HepG2 (cell line): ENCODE data around the gene APOC4. TPM values are rescaled to one million over a fixed set of nuclear protein-coding genes. Genes with fewer than 3 reads are reported as not detected.

Source experiments
- ATAC-seq: fragments of 200-7000 bp; cut with Tn5 transposase; 3 replicates; pipeline ENCODE4 v1.9.1; 2020; ENCODE audit warnings: mild to moderate bottlenecking, moderate library complexity
- BruUV-seq: library from RNA; stranded (reverse); fragments of 400-500 nt; replicated peaks from 2 replicates; lab custom pipeline; 2021; lab: Mats Ljungman, UMichigan
- CTCF ChIA-PET: fragments of 300-600 bp; formaldehyde crosslinking; extraction: SDS; loops from one replicate; lab custom pipeline; 2021; ENCODE audit warnings: low total read pairs, inconsistent platforms, low intra/inter-chr PET ratio; lab: Yijun Ruan, JAX
- POLR2A ChIA-PET: fragments of 350-600 bp; sonication (Branson Sonifier 250); formaldehyde crosslinking; loops from one replicate; lab custom pipeline; 2020; ENCODE audit warnings: antibody characterized with exemption, inconsistent platforms; lab: Yijun Ruan, JAX
- DNase-seq: peaks from one replicate; pipeline ENCODE4 v3.0.0-alpha.2; 2015; ENCODE audit warnings: low spot score
- FAIRE-seq: peaks from 3 replicates; lab custom pipeline; 2011; peaks lifted over from hg19 to GRCh38; lab: Jason Lieb, UNC
- H2AFZ ChIP-seq: one replicate; pipeline ENCODE4 v1.6.1; 2011; ENCODE audit warnings: low read length, inconsistent platforms
- H3K27ac ChIP-seq: fragments of 300-600 bp; 3 replicates; pipeline ENCODE4 v1.8.0; 2011; ENCODE audit warnings: mixed run types, mild to moderate bottlenecking, mixed read lengths, low read length, inconsistent platforms; ENCODE audit not compliant: insufficient read depth; ENCODE audit errors: extremely low read length
- H3K27me3 ChIP-seq, 2 experiments: fragments of 200-600 bp in 1 of 2; 2 replicates in 1 of 2; 3 replicates in 1 of 2; pipeline versions ENCODE4 v1.6.0 to v1.8.0; 2011; ENCODE audit warnings: low read length in 2 of 2, mild to moderate bottlenecking in 2 of 2, moderate library complexity in 2 of 2, inconsistent platforms in 1 of 2; ENCODE audit not compliant: insufficient read depth in 2 of 2, control insufficient read depth in 1 of 2
- H3K36me3 ChIP-seq, 2 experiments: fragments of 200-600 bp in 1 of 2; replicated peaks in 1 of 2; 2 replicates in 1 of 2; 3 replicates in 1 of 2; pipeline versions ENCODE4 v1.5.1 to v1.8.0; 2011; ENCODE audit warnings: low read length in 2 of 2, inconsistent platforms in 1 of 2; ENCODE audit not compliant: insufficient read depth in 2 of 2, control insufficient read depth in 1 of 2
- H3K4me1 ChIP-seq: 2 replicates; pipeline ENCODE4 v1.5.1; 2012; ENCODE audit warnings: low read length, inconsistent platforms; ENCODE audit not compliant: insufficient read depth
- H3K4me2 ChIP-seq: 2 replicates; pipeline ENCODE4 v1.6.0; 2011; ENCODE audit warnings: low read depth, low read length, inconsistent platforms
- H3K4me3 ChIP-seq, 3 experiments: fragments of 200-600 bp in 1 of 3; sonication (generic), shearing (Covaris generic) in 1 of 3; replicated peaks in 1 of 3; 2 replicates each; pipeline ENCODE4 v1.5.1; 2011 to 2016; ENCODE audit warnings: low read length in 3 of 3, inconsistent platforms in 2 of 3, low read depth in 2 of 3, mild to moderate bottlenecking in 2 of 3, control low read depth in 1 of 3, mixed read lengths in 1 of 3; ENCODE audit not compliant: insufficient read depth in 1 of 3
- H3K79me2 ChIP-seq: one replicate; pipeline ENCODE4 v1.6.1; 2011; ENCODE audit warnings: low read length, inconsistent platforms; ENCODE audit not compliant: insufficient read depth
- H3K9ac ChIP-seq: 2 replicates; pipeline ENCODE4 v1.6.0; 2011; ENCODE audit warnings: mild to moderate bottlenecking, low read depth, low read length, inconsistent platforms; ENCODE audit not compliant: insufficient read depth
- H3K9me3 ChIP-seq: 2 replicates; pipeline ENCODE4 v1.5.1; 2012; ENCODE audit warnings: mild to moderate bottlenecking, low read length
- H4K20me1 ChIP-seq: 2 replicates; pipeline ENCODE4 v1.6.0; 2011; ENCODE audit warnings: inconsistent platforms, mild to moderate bottlenecking, low read length, moderate library complexity; ENCODE audit not compliant: insufficient read depth
- AKNA ChIP-seq: sonication (generic); formaldehyde crosslinking; IDR thresholded peaks from 2 replicates; pipeline ENCODE4 v1.4.0; 2020; ENCODE audit warnings: missing genetic modification reagents, borderline replicate concordance
- CAMTA2 ChIP-seq: sonication (generic); formaldehyde crosslinking; IDR thresholded peaks from 2 replicates; pipeline ENCODE4 v1.4.0; 2020; ENCODE audit warnings: mild to moderate bottlenecking, missing genetic modification reagents, borderline replicate concordance
- CTCF ChIP-seq: sonication (generic); formaldehyde crosslinking; IDR thresholded peaks from 2 replicates; pipeline ENCODE4 v1.5.0; 2020; ENCODE audit warnings: mild to moderate bottlenecking, missing genetic modification reagents, moderate library complexity
- MAX ChIP-seq: IDR thresholded peaks from 2 replicates; pipeline ENCODE4 v1.6.1; 2012; ENCODE audit warnings: inconsistent platforms
- MXI1 ChIP-seq: IDR thresholded peaks from 3 replicates; pipeline ENCODE4 v1.6.1; 2012; ENCODE audit warnings: low read depth, low read length, inconsistent platforms, borderline replicate concordance
- RAD21 ChIP-seq: fragments of 450-650 bp; formaldehyde crosslinking; IDR thresholded peaks from 2 replicates; pipeline ENCODE4 v1.5.0; 2020; ENCODE audit warnings: mild to moderate bottlenecking
- RARG ChIP-seq: sonication (generic); formaldehyde crosslinking; IDR thresholded peaks from 2 replicates; pipeline ENCODE4 v1.4.0; 2020; ENCODE audit warnings: low read depth, mild to moderate bottlenecking, missing genetic modification reagents
- SMAD9 ChIP-seq: sonication (generic); formaldehyde crosslinking; IDR thresholded peaks from 2 replicates; pipeline ENCODE4 v1.5.1; 2020; ENCODE audit warnings: mild to moderate bottlenecking, missing genetic modification reagents
- SMC3 ChIP-seq: IDR thresholded peaks from 2 replicates; pipeline ENCODE4 v1.6.1; 2011; ENCODE audit warnings: low read length, improper control_type of control experiment
- SNRNP70 ChIP-seq: fragments of 200-400 bp; formaldehyde crosslinking; IDR thresholded peaks from 2 replicates; pipeline ENCODE4 v1.6.1; 2017; ENCODE audit warnings: mild to moderate bottlenecking, low read depth, low read length, moderate library complexity
- STAG1 ChIP-seq: sonication (generic); formaldehyde crosslinking; IDR thresholded peaks from 2 replicates; pipeline ENCODE4 v1.4.0; 2020; ENCODE audit warnings: missing genetic modification reagents
- TBX2 ChIP-seq: sonication (generic); formaldehyde crosslinking; IDR thresholded peaks from 2 replicates; pipeline ENCODE4 v1.5.0; 2020; ENCODE audit warnings: missing genetic modification reagents, mild to moderate bottlenecking, borderline replicate concordance
- XRCC5 ChIP-seq: fragments of 200-400 bp; formaldehyde crosslinking; optimal IDR thresholded peaks from 2 replicates; pipeline ENCODE3; 2017; ENCODE audit warnings: mild to moderate bottlenecking, low read length
- ZNF136 ChIP-seq: sonication (generic); formaldehyde crosslinking; IDR thresholded peaks from 2 replicates; pipeline ENCODE4 v1.8.1; 2022; ENCODE audit warnings: low read depth, mild to moderate bottlenecking, moderate library complexity, missing genetic modification reagents
- ZNF501 ChIP-seq: sonication (generic); formaldehyde crosslinking; IDR thresholded peaks from 2 replicates; pipeline ENCODE4 v1.5.1; 2020; ENCODE audit warnings: mild to moderate bottlenecking, moderate library complexity, missing genetic modification reagents
- ZNF563 ChIP-seq: sonication (generic); formaldehyde crosslinking; IDR thresholded peaks from 2 replicates; pipeline ENCODE4 v1.8.0; 2022; ENCODE audit warnings: mild to moderate bottlenecking, moderate library complexity, missing genetic modification reagents
- ZNF724P ChIP-seq: sonication (generic); formaldehyde crosslinking; IDR thresholded peaks from 2 replicates; pipeline ENCODE4 v1.8.0; 2022; ENCODE audit warnings: missing genetic modification reagents, borderline replicate concordance
- ZNF768 ChIP-seq: sonication (generic); formaldehyde crosslinking; IDR thresholded peaks from 2 replicates; pipeline ENCODE4 v1.4.0; 2020; ENCODE audit warnings: missing genetic modification reagents
- ZNF773 ChIP-seq: sonication (generic); formaldehyde crosslinking; IDR thresholded peaks from 2 replicates; pipeline ENCODE4 v1.4.0; 2020; ENCODE audit warnings: missing genetic modification reagents, borderline replicate concordance
- WGBS: methylation state at CpG from one replicate; pipeline ENCODE4 v1.1.6; 2017; ENCODE audit warnings: low lambda C conversion rate; 5-methylcytosine and 5-hydroxymethylcytosine counted together
- in situ Hi-C: cut with HindIII; loops from 2 replicates; pipeline ENCODE4 v1.10.0; 2017; ENCODE audit warnings: low pct_unique_long_range_greater_than_20kb; ENCODE audit not compliant: extremely low pct_ligation_motif_present
- intact Hi-C: fragments of 100-400 bp; cut with micrococcal nuclease; formaldehyde crosslinking; loops from one replicate; pipeline ENCODE4 v1.10.0; 2022; ENCODE audit not compliant: unreplicated experiment
- polyA plus RNA-seq, 8 experiments: library from polyadenylated mRNA; depleted of rRNA in 3 of 8; stranded (reverse) in 7 of 8; unstranded in 1 of 8; fragments of >200 nt; fragmentation: Illumina TruSeq in 4 of 8; extraction: Trizol in 4 of 8; gene quantifications; 2 replicates each; pipeline versions ENCODE4 v1.2.1 to v1.2.3, GENCODE V29; 2011 to 2016; ENCODE audit warnings: low read depth in 4 of 8, missing spikeins in 1 of 8, mixed read lengths in 1 of 8; ENCODE audit not compliant: insufficient read depth in 1 of 8
- total RNA-seq, 5 experiments: library from RNA; depleted of rRNA; stranded (reverse); fragments of >200 nt; fragmentation: Illumina TruSeq; extraction: Trizol; gene quantifications; 2 replicates each; pipeline ENCODE4 v1.2.3, GENCODE V29; 2016; ENCODE audit warnings: low read depth in 1 of 5

Gene APOC4
- total and polyA plus RNA-seq, 2 of the 13 experiments (the other 11 are each of a cell fraction or from before 2014, with no cell fraction given) = 0.46 TPM; not detected in 1

GRCh38 chr19:44988896-44989556 lies 47.0 kb downstream of the APOC4 start:
- H3K27me3 ChIP-seq = no peaks in the 10 kb centered on the region
- no peaks in the 10 kb centered on the region for H4K20me1 ChIP-seq
- H2AFZ ChIP-seq = no peak overlapping the region
- H3K9me3 ChIP-seq = no peaks in the 10 kb centered on the region
- DNase-seq (peak; percentile 52), FAIRE-seq (peak; percentile 15), ATAC-seq (peak; percentile 72)
- no peak overlapping the region for H3K9ac ChIP-seq
- no peak overlapping the region for H3K4me3 ChIP-seq
- ChIA-PET POLR2A (no interaction called here), CTCF (interaction anchor here (1.2 kb wide), 1 partner anchor 70 kb away, joined by 7 read pairs; no protein-coding TSS in a partner anchor)
- no peaks in the 10 kb centered on the region for H3K79me2 ChIP-seq
- intact Hi-C loops (no loop called here), in situ Hi-C loops (no loop called here)
- H3K36me3 ChIP-seq = peaks cover 20 to 60% of the 10 kb centered on the region in 2 experiments
- no peaks in the 10 kb centered on the region for H3K4me1 ChIP-seq
- TF ChIP-seq CAMTA2 (CRISPR knock-in tag) = no peak
- no peak for TF ChIP-seq ZNF136 (CRISPR knock-in tag)
- TF ChIP-seq TBX2 (CRISPR knock-in tag) = peak; percentile 16; the same call in 1 of the 2 replicates
- 0 out of 2 replicates have a peak, but pooled peaks have one; percentile 18 for TF ChIP-seq ZNF501 (CRISPR knock-in tag)
- no peak for TF ChIP-seq AKNA (CRISPR knock-in tag)
- peak; percentile 15; the same call in 1 of the 2 replicates for TF ChIP-seq MAX
- TF ChIP-seq XRCC5 = peak; percentile 36
- TF ChIP-seq MXI1 = no peak
- 0 out of 2 replicates have a peak, but pooled peaks have one; percentile 19 for TF ChIP-seq ZNF768
- no peak for TF ChIP-seq SNRNP70
- TF ChIP-seq SMAD9 (CRISPR knock-in tag) = no peak
- no peak for TF ChIP-seq ZNF773 (CRISPR knock-in tag)
- no peak for TF ChIP-seq ZNF563 (CRISPR knock-in tag)
- TF ChIP-seq RAD21 (CRISPR knock-in tag) = peak; percentile 58; the same call in 1 of the 2 replicates
- TF ChIP-seq STAG1 (CRISPR knock-in tag) = peak; percentile 72
- peak; percentile 83 for TF ChIP-seq CTCF (CRISPR knock-in tag)
- TF ChIP-seq ZNF724P (CRISPR knock-in tag) = no peak
- peak; percentile 42; the same call in 1 of the 2 replicates for TF ChIP-seq SMC3
- no peak for TF ChIP-seq RARG
- no peak overlapping the region for H3K4me2 ChIP-seq
- whole genome bisulfite sequencing = 86% methylated on average over 12 of the region's 15 CpGs
- BruUV-seq = no TSS peak
- H3K27ac ChIP-seq = no peak overlapping the region
